SW 1271 (cell line): ENCODE measurements around the gene ARL10.
"Not testable (repeated sequence)": the region's sequence is repeated elsewhere in the genome, so short reads cannot be mapped to it uniquely, and the experiment has no call there.

Source experiments
- DNase-seq, 2 experiments: peaks; one replicate each; lab custom pipeline; 2025; lab: John Stamatoyannopoulos, UW

The ARL10 gene

DNA sequence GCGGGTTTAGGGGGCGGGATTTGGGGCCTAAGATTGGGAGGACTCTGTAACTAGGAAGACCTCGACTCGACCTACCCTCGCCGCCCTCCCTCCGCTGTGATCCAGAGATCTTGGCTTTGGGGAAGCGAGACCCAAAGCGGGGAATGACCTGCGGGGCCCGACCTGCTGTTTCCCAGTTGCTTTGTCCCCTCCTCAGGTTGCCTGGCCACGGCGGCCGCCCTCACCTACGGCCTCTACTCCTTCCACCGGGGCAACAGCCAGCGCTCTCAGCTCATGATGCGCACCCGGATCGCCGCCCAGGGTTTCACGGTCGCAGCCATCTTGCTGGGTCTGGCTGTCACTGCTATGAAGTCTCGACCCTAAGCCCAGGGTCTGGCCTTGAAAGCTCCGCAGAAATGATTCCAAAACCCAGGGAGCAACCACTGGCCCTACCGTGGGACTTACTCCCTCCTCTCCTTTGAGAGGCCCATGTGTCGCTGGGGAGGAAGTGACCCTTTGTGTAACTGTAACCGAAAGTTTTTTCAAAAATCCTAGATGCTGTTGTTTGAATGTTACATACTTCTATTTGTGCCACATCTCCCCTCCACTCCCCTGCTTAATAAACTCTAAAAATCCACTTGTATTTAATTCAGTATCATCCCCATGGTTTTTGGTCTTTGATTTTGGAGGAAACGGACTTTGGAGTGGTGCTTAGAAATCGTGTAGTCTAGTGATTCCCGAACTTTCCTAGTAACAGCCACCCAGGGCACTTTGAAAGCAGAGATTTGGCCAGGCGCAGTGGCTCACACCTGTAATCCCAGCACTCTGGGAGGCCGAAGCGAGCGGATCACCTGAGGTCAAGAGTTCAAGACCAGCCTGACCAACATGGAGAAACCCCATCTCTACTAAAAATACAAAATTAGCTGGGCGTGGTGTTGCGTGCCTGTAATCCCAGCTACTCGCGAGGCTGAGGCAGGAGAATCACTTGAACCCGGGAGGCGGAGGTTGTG is 24.1 kb downstream of the ARL10 start:
- DNase-seq = peak in 1 of 2 experiments; percentile 78

DNA sequence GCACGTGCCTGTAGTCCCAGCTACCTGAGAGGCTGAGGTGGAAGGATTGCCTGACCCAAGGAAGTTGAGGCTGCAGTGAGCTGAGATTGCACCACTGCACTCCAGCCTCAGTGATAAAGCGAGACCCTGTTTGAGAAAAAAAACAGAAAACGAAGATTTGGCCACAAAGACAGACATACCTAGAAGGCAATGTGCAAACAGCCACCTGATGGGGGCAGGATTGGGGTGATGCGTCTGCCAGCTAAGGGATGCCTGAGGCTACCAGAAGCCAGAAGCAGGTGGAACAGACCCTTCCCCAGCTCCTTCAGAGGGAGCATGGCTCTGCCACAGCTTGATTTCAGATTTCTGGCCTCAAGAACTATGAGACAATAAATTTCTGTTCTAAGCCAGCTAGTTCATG is 26.2 kb downstream of the ARL10 start:
- DNase-seq = no peak

DNA sequence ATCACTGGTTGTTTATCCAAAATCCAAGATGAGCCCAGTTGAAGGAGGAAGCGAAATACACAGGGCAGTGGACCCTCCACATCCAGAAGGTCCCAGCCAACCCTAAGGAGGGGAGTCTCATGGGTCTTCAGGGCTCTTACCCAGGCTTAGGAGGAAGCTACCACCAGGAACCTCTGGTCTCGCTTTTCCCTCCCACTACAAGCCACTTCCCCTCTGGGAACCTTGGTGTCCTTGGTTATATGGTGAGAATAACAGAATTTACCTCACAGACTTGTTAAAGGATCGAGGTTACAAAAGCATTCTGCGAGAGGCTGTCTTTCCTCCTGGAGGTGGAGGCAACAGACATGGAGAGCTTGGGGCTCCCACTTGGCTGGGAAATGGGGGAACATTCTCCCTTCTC is 26.7 kb downstream of the ARL10 start:
- no peak for DNase-seq

DNA sequence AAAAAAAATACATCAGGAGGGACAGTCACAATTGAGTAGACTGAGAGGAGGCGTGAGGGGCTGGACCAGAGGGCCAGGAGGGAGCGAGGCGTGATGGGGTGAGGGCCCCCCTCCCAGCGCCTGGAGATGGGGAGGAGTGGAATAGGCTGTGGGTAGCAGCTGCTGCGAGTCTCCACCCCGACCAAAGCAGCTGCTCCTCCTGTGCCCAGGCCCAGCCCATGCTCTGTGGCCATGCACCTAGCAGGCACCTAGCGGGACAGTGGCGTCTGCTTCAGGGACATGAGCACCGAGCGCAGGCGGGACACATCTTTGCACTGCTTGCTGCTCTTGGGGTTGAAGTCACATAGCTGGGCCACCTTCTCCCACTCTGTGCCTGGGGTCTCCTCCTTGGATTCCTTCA is 27.2 kb downstream of the ARL10 start:
- no peak for DNase-seq

DNA sequence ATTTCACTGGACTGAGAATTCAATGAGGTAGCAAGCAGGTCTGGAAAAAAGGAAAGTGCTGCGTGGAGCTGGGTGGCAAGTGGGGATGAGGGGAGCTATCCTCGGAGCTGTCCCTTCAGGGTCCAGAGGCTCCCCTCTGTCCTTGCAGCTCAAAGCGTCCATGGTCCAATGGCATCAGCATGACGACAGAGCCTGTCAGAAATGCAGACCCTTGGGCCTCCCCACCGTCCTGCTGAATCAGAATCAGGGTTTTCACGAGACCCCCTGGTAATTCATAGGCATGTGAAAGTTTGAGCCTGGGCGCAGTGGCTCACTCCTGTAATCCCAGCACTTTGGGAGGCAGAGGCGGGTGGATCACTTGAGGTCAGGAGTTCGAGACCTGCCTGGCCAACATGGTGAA is 28.8 kb downstream of the ARL10 start:
- DNase-seq = no peak

DNA sequence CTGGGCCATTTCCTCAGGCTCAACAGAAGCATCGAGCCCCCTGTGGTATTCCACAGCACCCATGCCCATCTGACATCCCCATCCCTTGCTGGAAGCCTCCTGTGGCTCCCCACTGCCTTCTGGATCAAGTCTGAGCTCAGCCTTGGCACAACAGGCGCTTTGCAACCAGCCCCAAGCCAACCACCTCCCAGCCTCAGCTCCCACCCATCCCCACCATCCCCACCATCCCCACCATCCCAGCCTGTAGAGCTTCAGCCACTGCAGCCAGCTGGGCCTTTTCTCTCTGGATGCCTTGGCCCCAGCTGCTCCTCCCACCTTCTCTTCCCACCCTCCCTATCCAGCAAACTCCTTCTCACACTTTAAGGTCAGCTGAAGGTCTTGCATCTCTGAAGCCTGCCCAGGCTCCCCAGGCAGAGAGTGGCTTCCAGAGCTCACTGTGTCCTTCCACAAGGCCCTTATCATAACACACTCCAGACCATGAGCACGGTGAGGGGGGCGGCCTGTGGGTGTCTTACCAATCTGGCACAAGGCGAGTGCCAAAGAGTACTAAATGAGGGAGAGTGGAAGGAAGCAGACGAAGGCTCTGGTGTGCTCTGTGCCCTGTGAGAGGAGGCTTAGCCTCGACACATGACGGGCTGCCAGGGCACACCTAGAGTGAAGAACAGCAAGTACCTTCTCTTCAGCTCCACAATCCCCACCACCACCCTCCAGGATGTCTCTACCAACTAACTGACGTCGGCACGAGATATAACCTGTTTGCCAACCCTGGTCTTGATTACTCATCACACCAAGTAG is 29.8 kb downstream of the ARL10 start:
- no peak for DNase-seq

DNA sequence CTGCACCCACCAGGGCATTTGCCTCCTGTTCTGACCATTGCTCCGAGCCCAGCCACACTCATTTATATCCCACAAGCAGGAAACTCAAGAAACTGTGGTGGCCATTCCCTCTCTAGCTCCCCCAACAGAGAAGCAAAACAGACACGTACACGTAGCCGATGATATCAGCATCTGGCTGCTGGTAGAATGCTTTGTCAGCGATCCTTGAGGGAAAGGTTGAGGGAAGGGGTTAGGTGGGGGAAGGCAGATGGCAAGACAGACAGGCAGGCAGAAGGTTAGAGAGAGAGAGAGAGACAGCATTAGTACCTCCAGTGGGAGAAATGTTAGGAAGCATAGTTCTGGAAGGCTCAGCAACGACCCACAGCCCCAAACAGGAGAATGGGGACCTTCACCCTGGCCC is 31.0 kb downstream of the ARL10 start:
- no peak for DNase-seq

DNA sequence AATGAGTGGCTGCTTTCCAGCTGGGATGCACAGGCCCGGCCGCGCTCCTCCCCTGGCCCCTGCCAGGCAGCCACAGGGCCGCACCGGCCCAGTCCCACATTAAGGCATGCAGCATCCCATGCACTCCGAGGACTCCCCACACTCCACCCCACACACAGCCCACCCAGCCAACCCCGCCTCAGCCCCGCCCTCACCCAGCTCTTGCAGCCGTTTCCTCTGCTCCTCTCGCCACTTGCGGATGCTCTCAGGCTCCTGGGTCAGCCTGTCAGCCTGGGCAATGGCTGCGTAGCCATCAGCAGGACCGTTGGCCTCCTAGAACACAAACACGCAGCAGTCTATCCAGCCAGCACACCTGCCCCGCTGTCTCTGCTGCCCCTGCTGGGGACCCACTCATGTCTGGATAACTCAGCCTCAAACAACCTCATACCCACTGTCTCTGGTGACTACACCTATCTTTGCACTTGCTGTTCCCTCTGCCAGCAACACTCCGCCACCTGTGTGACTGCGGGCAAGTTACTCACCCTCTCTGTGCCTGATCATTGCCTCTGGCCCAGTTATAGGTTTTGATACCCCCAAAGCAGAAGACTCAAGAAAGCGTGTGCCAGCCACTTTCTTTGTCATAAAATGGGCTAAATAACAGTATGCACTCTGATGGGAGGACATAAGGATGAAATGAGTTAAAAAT is 32.6 kb downstream of the ARL10 start:
- DNase-seq = no peak

DNA sequence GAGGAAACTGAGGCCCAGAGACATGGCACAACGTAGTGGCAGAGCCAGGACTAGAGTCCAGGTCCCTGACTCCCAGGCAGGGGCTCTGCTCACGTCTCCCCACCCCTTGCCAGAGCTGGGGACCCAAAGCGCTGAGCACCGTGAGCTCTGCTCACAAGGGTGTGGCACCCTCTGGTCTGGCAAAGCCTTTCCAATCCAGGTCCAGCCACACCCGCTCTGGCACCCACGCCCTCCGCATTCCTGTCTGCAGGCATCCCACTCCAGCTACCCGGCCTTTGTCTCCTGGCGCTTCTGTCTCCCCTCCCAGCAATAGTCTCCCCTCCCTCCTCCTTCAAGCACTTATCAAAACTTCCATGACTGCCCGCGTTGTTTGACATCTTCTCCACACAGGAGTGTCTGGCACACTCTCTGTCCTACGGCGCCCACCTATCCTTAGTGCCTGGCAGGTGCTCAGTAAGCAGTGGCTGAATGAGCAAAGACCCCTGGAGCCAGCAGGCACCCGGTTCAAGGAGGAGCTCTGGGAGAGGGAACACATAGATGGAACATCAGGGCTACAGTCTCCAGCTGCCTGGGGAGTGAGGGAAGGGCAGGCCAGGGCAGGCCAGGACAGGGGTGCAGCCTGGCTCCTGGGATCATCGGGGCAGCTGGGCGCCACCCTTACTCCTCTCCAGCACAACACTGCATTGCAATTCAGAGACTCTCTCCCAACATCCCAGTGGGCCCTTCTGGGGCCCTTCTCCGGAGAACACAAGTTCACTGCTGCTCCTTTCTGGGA is 35.3 kb downstream of the ARL10 start:
- no peak for DNase-seq

DNA sequence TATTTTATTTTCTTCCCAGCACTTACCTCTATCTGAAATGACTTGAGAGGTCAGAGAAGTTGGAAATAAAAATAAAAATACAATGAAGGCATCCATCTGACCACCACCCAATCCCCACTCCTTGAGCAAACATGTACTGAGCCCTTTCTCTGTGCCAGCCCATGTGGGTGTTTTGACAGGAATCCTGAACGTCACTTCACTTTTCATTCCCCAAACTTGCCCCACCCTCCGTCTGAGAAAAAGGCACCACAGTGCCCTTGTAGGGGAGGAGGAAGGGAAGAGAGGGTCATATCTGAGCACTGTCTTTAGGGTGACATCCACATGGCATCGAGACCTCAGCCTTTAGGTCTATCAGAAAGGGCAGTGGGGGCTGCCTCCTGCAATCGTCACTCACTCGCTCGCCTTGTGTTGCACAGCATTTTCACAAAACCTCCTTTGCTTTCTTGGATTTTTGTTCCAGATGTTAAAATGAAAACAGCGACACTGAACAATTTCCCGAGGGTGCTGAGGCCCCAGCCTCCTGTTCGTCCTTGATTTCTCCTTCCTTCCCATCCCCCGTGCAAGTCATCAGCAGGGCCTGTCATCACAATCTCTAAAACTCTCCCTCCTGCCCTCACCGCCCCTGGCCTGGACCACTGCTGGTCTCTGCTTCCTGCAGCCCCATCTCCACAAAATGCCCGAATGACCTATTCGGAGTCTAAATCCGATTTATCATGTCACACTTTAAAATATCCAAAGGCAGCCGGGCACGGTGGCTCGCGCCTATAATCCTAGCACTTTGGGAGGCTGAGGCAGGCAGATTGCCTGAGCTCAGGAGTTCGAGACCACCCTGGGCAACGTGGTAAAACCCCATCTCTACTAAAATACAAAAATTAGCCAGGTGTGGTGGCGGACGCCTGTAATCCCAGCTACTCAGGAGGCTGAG is 36.3 kb downstream of the ARL10 start:
- DNase-seq = no peak

DNA sequence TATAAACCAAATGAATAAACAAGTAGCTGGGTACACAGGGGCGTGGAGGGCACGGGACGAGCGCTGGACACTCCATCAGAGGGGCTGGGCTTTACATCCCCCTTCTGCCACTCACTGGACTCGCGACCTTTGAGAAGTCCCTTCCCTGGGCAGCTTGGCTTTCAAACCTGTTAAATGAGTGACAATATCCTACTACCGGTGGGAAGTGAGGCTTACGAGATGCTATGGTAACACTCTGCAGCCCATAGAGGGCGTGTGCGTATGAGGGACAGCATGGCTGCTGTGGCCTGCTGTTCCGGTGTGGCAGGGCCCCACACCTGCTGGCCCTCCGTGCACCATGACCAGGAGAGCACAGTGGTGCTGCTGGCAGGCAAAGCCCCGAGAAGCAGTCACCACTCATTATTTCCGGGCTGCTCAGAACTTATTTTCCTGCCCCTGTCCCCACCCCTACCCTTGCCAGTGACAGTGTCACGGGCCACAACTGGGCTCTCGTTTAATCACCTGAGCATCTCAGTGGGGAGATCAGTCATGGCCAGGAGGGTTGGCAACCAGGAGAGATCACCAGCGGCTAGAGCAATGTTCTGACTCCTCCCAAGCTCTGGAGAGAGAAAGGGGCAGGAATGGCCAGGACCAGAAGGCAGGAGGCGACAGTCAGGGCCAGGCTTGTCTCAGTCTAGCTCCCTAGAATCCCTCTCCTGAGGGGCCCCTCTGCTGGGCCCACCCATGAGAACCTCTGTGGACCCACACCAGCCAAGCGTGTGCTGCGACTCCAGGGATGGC is 40.6 kb downstream of the ARL10 start:
- DNase-seq = no peak

DNA sequence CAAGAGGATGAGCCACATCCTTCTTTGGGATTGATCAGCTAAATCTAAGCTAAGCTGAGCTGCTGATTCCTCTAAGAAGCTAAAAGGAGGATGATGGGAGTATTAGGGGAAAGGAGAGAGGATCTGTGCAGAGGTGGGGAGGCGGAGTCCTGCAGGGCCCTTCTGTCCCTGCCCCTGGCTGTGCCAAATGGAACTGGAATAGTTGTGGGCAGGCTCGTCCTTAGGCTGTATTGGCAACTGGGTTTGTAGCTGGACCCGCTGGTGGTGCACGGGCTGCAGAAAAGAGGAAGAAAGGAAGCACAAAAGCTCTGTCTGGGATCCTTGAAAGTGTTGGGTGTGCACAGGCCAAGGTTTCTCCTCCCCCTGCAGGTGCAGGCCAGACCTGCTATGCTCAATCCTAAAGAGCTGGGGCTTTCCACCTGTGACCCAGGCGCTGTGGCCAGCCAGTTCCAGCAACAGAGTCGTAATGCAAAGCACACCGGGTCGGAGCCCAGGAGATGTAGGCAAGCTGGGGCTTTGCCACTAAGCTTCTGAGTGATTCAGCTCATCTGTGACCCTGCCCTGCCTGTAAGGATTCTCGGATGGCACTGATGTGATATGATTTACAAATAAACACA is 41.3 kb downstream of the ARL10 start:
- DNase-seq = no peak

DNA sequence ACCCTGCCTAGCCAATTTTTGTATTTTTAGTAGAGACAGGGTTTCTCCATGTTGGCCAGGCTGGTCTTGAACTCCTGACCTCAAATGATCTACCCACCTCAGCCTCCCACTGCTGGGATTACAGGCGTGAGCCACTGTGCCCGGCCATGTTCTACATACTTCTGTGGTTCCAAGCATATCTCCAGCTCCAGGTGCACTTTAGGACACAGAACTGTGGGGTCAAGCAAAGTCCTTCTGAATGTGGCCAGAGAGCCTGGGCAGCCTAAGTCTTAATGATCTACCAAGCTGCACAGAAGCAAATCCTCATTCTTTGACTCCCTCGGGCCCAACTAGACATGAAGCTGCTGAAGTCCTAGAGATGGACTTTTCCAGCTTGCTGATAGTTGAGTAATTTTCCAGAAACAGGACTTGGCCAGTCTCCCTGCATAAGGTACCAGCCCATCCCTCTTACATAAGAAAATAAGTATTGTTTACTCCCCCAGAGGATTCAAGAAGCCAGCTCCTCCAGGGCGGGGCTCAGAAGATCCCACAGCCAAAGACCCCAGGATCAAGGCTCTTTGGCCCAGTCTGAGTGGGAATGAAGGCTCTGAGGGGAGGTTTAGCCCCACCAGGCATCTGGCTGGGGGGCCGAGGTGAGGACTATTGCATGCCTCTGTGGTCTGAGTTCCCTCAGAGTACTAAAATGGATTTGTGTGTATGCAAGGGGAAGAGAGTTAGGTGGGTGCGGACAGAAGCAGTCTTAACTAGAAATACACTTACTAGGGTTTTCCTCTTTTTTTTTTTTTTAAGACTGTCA is 42.4 kb downstream of the ARL10 start:
- no peak for DNase-seq

DNA sequence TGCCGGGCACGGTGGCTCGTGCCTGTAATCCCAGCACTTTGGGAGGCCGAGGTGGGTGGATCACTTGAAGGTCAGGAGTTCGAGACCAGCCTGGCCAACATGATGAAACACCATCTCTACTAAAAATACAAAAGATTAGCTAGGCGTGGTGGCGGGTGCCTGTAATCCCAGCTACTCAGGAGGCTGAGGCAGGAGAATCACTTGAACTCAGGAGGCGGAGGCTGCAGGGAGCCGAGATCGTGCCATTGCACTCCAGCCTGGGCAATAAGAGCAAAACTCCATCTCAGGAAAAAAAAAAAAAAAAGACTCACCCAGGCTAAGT is 42.9 kb downstream of the ARL10 start:
- not testable (repeated sequence) for DNase-seq

DNA sequence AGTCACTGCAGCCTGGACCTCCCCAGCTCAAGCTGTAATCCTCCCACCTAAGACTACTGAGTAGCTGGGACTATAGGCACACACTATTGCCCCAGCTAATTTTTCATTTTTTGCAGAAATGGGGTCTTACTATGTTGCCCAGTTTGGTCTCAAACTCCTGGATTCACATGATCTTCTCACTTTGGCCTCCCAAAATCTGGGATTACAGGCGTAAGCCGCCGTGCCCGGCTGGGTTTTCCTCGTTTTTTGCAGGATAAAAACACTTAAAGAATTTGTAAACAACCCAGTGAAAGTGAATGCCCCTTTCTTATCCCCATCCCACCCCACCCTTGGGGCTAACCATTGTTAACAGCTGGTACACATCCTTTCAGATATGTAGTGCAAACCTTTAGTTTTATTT is 43.3 kb downstream of the ARL10 start:
- DNase-seq = no peak

DNA sequence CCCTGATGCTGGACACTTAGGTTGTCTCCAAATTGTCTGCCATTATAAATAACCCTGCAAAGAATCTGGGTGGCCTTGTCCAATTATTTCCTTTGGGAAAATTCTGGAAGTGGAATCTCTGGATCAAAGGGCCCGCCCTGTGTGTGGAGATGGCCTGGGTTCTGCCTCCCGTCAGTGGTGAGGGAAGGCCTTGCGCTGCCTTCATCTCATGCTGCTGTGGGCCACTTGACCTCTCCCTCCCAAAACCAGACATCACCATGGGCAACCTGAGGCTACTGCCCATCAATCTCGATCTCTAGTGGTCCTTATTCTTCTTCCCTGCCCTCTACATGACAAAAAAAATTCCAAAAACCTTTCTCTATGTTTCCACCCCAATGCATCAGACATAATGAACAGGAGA is 44.5 kb downstream of the ARL10 start:
- no peak for DNase-seq

DNA sequence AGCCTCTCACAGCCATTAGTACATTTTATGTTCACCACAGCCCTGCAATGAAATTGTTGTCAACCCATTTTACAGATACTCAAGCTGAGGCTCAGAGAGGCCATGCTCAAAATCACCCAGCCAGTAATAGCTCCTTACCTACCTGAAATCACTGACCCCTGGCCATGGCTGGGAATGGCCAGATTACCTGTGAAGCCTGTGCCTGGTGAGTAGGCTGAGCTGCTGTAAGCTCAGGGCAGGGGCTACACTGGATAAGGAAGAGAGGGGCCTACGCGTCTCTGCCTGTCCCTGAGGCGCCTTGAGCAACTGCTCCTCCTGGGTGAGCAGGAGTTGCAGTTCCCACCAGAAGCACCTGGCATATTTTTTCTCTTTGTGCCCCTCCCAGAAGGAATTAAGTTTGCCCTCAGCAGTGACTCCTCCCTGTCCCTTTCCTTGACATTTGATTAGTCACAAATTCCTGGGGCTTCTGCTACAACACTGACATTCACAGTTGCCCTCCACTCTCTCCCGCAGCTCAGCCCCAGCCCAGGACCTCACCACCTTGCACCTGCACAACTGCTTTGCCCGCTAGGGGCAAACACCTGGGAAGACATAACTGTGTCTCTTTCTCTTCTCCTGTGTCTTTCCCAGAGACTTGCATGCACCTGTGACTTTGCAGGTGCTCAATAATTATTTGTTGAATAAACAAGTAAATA is 45.3 kb downstream of the ARL10 start:
- DNase-seq = no peak
